Measurements from ENCODE around the gene R3HDM2.

DNA sequence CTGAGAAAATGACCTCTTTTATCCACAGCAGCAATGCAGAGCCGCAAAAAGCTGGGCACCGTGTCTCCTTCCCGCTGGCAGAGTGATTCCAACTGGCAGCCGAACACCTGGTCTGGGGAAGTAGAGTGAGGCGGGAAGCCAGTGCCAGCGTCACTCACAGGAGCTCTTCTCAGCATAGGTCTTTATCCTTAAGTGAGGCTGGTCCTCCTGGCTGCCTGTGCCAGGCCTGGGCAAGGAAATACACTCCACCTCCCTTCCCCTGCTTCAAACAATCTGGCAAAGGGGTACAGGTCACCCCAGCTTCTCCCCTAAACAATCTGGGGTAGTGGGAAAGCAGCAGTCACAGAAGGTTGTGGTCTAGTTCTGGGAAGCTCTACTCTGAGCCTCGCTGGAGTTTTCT lies 44.0 kb upstream of the R3HDM2 start:
- TF ChIP-seq, protein P1, sequence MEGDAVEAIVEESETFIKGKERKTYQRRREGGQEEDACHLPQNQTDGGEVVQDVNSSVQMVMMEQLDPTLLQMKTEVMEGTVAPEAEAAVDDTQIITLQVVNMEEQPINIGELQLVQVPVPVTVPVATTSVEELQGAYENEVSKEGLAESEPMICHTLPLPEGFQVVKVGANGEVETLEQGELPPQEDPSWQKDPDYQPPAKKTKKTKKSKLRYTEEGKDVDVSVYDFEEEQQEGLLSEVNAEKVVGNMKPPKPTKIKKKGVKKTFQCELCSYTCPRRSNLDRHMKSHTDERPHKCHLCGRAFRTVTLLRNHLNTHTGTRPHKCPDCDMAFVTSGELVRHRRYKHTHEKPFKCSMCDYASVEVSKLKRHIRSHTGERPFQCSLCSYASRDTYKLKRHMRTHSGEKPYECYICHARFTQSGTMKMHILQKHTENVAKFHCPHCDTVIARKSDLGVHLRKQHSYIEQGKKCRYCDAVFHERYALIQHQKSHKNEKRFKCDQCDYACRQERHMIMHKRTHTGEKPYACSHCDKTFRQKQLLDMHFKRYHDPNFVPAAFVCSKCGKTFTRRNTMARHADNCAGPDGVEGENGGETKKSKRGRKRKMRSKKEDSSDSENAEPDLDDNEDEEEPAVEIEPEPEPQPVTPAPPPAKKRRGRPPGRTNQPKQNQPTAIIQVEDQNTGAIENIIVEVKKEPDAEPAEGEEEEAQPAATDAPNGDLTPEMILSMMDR (IDR thresholded peaks at IDR 0.05; ENCODE audit: insufficient read depth, low read depth, low read length): no peak
- TF ChIP-seq EZH2 (IDR thresholded peaks at IDR 0.05; ENCODE audit: insufficient read depth, low read length): no peak

Measured in astrocyte (in vitro differentiated cells and primary cell).